GM23338 (cell line): Measurements from ENCODE around the gene LEFTY2.

ENCODE experiments used
- EZH2 ChIP-seq: fragments of 200-600 bp; sonication (generic); IDR thresholded peaks from one replicate; pipeline ENCODE4 v1.8.0; 2017; ENCODE audit warnings: antibody characterized with exemption, mild to moderate bottlenecking, low read depth; ENCODE audit not compliant: unreplicated experiment
- JUNB ChIP-seq: IDR thresholded peaks from one replicate; pipeline ENCODE4 v1.6.1; 2016; ENCODE audit warnings: antibody characterized with exemption; ENCODE audit not compliant: unreplicated experiment
- ZNF331 ChIP-seq: fragments of 250-450 bp; sonication (Bioruptor Pico); IDR thresholded peaks from 2 replicates; pipeline ENCODE4 v1.5.0; 2020; ENCODE audit warnings: low read depth, mild to moderate bottlenecking, moderate library complexity
- TF ChIP-seq, protein P1 (sequence below), 2 experiments: fragments of 200-600 bp in 1 of 2; sonication (generic) in 1 of 2; conservative IDR thresholded peaks; 2 replicates each; pipeline versions ENCODE4 v1.5.1 to v1.6.1; 2016 to 2017; ENCODE audit warnings: antibody characterized with exemption in 2 of 2, low read depth in 2 of 2, mild to moderate bottlenecking in 2 of 2, moderate library complexity in 1 of 2
- TF ChIP-seq, protein P2 (sequence below): IDR thresholded peaks from one replicate; pipeline ENCODE4 v1.6.1; 2018; ENCODE audit warnings: antibody characterized with exemption; ENCODE audit not compliant: unreplicated experiment

DNA sequence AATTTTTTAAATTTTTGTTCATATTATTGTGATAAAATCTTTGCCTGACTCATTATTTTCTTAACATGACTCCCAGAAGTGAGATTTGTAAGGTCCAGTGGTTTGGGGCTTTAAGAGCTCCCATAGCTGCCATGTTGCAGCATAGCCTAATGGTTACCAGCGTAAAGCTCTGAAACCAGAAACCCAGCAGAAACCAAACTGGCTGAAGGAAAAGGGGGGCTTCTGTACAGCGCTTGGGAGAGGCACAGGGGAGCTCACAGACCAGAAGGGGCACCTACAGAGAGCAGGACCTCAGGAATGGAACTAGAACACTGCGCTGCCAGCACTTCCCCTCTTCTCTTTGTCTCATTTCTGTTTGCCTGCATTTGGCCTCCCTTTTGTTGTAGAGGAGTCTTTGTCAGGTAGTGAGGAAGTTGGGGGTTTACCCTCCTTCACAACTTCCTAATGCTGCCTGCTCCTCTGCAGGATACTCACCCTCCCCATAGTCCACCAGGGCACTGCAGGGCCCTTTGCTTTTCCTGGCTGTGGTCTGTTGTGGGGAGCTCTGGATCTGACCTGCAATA lies 14.4 kb downstream of the LEFTY2 start:
- TF ChIP-seq, protein P1, sequence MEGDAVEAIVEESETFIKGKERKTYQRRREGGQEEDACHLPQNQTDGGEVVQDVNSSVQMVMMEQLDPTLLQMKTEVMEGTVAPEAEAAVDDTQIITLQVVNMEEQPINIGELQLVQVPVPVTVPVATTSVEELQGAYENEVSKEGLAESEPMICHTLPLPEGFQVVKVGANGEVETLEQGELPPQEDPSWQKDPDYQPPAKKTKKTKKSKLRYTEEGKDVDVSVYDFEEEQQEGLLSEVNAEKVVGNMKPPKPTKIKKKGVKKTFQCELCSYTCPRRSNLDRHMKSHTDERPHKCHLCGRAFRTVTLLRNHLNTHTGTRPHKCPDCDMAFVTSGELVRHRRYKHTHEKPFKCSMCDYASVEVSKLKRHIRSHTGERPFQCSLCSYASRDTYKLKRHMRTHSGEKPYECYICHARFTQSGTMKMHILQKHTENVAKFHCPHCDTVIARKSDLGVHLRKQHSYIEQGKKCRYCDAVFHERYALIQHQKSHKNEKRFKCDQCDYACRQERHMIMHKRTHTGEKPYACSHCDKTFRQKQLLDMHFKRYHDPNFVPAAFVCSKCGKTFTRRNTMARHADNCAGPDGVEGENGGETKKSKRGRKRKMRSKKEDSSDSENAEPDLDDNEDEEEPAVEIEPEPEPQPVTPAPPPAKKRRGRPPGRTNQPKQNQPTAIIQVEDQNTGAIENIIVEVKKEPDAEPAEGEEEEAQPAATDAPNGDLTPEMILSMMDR (conservative IDR thresholded peaks at IDR 0.05; ENCODE audit: low read depth in 2 of 2), result no peak
- TF ChIP-seq ZNF331 (CRISPR knock-in tag) (no peak), EZH2 (no peak), JUNB (no peak)
- TF ChIP-seq, protein P2, sequence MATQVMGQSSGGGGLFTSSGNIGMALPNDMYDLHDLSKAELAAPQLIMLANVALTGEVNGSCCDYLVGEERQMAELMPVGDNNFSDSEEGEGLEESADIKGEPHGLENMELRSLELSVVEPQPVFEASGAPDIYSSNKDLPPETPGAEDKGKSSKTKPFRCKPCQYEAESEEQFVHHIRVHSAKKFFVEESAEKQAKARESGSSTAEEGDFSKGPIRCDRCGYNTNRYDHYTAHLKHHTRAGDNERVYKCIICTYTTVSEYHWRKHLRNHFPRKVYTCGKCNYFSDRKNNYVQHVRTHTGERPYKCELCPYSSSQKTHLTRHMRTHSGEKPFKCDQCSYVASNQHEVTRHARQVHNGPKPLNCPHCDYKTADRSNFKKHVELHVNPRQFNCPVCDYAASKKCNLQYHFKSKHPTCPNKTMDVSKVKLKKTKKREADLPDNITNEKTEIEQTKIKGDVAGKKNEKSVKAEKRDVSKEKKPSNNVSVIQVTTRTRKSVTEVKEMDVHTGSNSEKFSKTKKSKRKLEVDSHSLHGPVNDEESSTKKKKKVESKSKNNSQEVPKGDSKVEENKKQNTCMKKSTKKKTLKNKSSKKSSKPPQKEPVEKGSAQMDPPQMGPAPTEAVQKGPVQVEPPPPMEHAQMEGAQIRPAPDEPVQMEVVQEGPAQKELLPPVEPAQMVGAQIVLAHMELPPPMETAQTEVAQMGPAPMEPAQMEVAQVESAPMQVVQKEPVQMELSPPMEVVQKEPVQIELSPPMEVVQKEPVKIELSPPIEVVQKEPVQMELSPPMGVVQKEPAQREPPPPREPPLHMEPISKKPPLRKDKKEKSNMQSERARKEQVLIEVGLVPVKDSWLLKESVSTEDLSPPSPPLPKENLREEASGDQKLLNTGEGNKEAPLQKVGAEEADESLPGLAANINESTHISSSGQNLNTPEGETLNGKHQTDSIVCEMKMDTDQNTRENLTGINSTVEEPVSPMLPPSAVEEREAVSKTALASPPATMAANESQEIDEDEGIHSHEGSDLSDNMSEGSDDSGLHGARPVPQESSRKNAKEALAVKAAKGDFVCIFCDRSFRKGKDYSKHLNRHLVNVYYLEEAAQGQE, result no peak
